Heart left ventricle (tissue), 13 donors: ENCODE measurements around the gene FBXO3.

Experiments
- CTCF ChIP-seq, 12 donors: fragments of 200-600 bp; sonication (generic) in 4 of 12; IDR thresholded peaks; one replicate each; pipeline versions ENCODE4 v1.5.0 to v1.8.0; 2018 to 2022; ENCODE audit warnings: antibody characterized with exemption in 12 of 12, mild to moderate bottlenecking in 5 of 12
- POLR2A ChIP-seq, 2 donors: fragments of 450-650 bp; IDR thresholded peaks; one replicate each; pipeline ENCODE4 v1.6.1; 2017; ENCODE audit warnings: antibody characterized with exemption in 2 of 2, mild to moderate bottlenecking in 2 of 2, moderate library complexity in 2 of 2
- donor health status: ischemic (EF 13 %, LVEDD 7.1; RV severe dilation, severe dysfunction).
- donor health status: DM: no; HTN: yes; CAD: no.
- donor health status: DM: no; HTN: no; CAD: no.
- donor health status: ischemic (EF 25% LVEDD 6.9; RV normal size, moderate dysfunction).
- donor health status: ischemic (EF 25% LVEDD 5.7; RV mildly dilated, moderate dysfunction).
- donor health status: ischemic (EF 35%, LVEDD 5.7; RV mildly dilated, moderate dysfunction).
- donor health status: nonischemic (EF 11% LVEDD 7.7; RV severe dilation, severe dysfunction).
- donor health status: DM: yes; HTN: yes; CAD: no.
- donor health status: PGD.
- donor health status: ischemic (EF 29% LVEDD 5.4; RV normal size, mild dysfunction).
- donor health status: nonischemic (EF 23%, LVEDD 6.1; RV moderate dilation, normal function).

- TF ChIP-seq CTCF (IDR thresholded peaks at IDR 0.05) (no peak), POLR2A (IDR thresholded peaks at IDR 0.05) (no peak)
Observed at GRCh38 chr11:33778675-33779074, 4.4 kb upstream of the FBXO3 start.
